Mesendoderm (in vitro differentiated cells): ENCODE data around the gene SMCO4.

Experiments used
- DNase-seq: peaks from one replicate; pipeline ENCODE4 v3.0.0; 2013
- H2AK5ac ChIP-seq: 2 replicates; pipeline ENCODE4 v1.6.1; 2013; ENCODE audit warnings: low read length, inconsistent platforms
- H2BK120ac ChIP-seq: 2 replicates; pipeline ENCODE4 v1.6.1; 2013; ENCODE audit warnings: low read depth, mild to moderate bottlenecking, low read length, moderate library complexity, mixed read lengths
- H2BK15ac ChIP-seq: replicated peaks from 2 replicates; pipeline ENCODE4 v1.6.1; 2013; ENCODE audit warnings: low read depth, mild to moderate bottlenecking, moderate library complexity
- H2BK5ac ChIP-seq: 2 replicates; pipeline ENCODE4 v1.6.1; 2013; ENCODE audit warnings: low read length, inconsistent platforms
- H3K18ac ChIP-seq: 2 replicates; pipeline ENCODE4 v1.6.1; 2013; ENCODE audit warnings: mild to moderate bottlenecking, low read length, mixed read lengths
- H3K23ac ChIP-seq: one replicate; pipeline ENCODE4 v1.6.1; 2013; ENCODE audit warnings: low read length
- H3K27ac ChIP-seq: 2 replicates; pipeline ENCODE4 v1.5.1; 2013; ENCODE audit warnings: low read depth, mild to moderate bottlenecking, inconsistent platforms, low read length, moderate library complexity
- H3K27me3 ChIP-seq: 2 replicates; pipeline ENCODE4 v1.6.1; 2013; ENCODE audit warnings: low read length, control low read depth, mild to moderate bottlenecking, inconsistent platforms; ENCODE audit not compliant: insufficient read depth, poor library complexity
- H3K36me3 ChIP-seq: 2 replicates; pipeline ENCODE4 v1.6.1; 2013; ENCODE audit warnings: low read length, inconsistent platforms; ENCODE audit not compliant: control insufficient read depth, insufficient read depth
- H3K4ac ChIP-seq: one replicate; pipeline ENCODE4 v1.6.1; 2013; ENCODE audit warnings: low read depth, mild to moderate bottlenecking, low read length, moderate library complexity
- H3K4me1 ChIP-seq: 2 replicates; pipeline ENCODE4 v1.6.1; 2013; ENCODE audit warnings: low read depth, low read length, inconsistent platforms; ENCODE audit not compliant: control insufficient read depth
- H3K4me2 ChIP-seq: 2 replicates; pipeline ENCODE4 v1.6.1; 2013; ENCODE audit warnings: low read length
- H3K4me3 ChIP-seq: 2 replicates; pipeline ENCODE4 v1.5.1; 2013; ENCODE audit warnings: mild to moderate bottlenecking, low read length
- H3K56ac ChIP-seq: one replicate; pipeline ENCODE4 v1.6.1; 2013; ENCODE audit warnings: low read length
- H3K79me1 ChIP-seq: 2 replicates; pipeline ENCODE4 v1.6.1; 2013; ENCODE audit warnings: low read length, inconsistent platforms
- H3K79me2 ChIP-seq: 2 replicates; pipeline ENCODE4 v1.6.1; 2013; ENCODE audit warnings: mild to moderate bottlenecking, low read length; ENCODE audit not compliant: control insufficient read depth, insufficient read depth
- H3K9ac ChIP-seq: 2 replicates; pipeline ENCODE4 v1.6.1; 2013; ENCODE audit warnings: low read length, inconsistent platforms
- H4K5ac ChIP-seq: one replicate; pipeline ENCODE4 v1.6.1; 2013; ENCODE audit warnings: low read length
- H4K8ac ChIP-seq: one replicate; pipeline ENCODE4 v1.6.1; 2013; ENCODE audit warnings: low read depth, mild to moderate bottlenecking, control low read depth, low read length, moderate library complexity
- WGBS: extraction: QIAGEN DNeasy Blood & Tissue Kit; methylation state at CpG from one replicate; pipeline ENCODE4 v1.1.7; 2013; ENCODE audit warnings: low lambda C conversion rate, missing lambda C conversion rate; ENCODE audit not compliant: insufficient coverage; ENCODE audit errors: extremely low coverage; 5-methylcytosine and 5-hydroxymethylcytosine counted together

Gene SMCO4

GRCh38 chr11:93526346-93526633, 16.9 kb downstream of the SMCO4 start:
- Histone ChIP-seq H2BK120ac (no peak overlapping the region), H3K4me3 (no peak overlapping the region), H3K79me1 (peaks cover 42% of the 10 kb centered on the region), H3K36me3 (no peaks in the 10 kb centered on the region), H3K23ac (no peak overlapping the region), H4K5ac (no peak overlapping the region), H2BK15ac (no peak overlapping the region), H3K79me2 (peaks cover 29% of the 10 kb centered on the region), H3K4ac (no peak overlapping the region), H2BK5ac (no peak overlapping the region), H4K8ac (no peak overlapping the region), H3K9ac (no peak overlapping the region), H3K4me2 (no peak overlapping the region), H3K4me1 (peaks cover 18% of the 10 kb centered on the region), H3K27me3 (no peaks in the 10 kb centered on the region), H3K18ac (no peak overlapping the region), H3K56ac (no peak overlapping the region), H3K27ac (no peak overlapping the region), H2AK5ac (no peak overlapping the region)
- WGBS = no CpG with 5 or more reads among the region's 3 CpGs
- no peak for DNase-seq

DNA sequence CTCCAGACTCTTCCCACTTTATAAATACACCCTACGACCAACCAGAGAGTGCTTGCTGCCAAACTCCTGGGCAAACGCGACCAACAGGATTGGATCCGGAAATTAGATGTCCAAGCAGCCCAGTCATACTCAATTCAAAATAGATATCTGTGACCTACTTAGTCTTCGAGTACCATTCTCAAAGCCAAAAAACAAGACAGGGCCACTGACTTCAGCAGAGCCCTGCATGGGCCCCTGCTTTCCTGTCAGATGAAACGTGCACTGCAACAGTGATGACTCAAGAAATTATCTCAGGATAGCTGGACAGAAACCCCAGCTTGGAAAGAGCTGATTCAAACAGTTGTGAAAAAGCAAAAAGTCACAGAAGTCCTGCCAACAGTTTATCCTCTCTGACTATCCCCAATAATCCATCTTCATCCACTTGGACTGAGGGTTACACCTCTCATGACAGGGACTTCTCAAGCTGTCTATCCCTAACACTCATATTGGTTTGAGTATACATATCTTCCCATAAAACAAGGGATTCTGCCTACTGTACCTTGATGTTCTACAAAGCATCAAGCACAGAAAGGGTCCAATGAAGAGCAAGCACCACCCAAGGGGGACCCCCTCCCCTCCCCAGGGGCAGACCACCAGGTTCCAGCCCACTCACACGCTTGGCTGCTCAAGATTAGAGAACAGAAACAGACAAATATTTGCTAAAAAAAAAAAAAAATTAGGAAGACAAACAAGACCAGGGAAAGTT, 17.4 kb downstream of the SMCO4 start:
- no peak overlapping the region for H3K4me3 ChIP-seq
- H3K4ac ChIP-seq = no peak overlapping the region
- H3K56ac ChIP-seq = no peak overlapping the region
- H3K27me3 ChIP-seq = no peaks in the 10 kb centered on the region
- no peak overlapping the region for H4K8ac ChIP-seq
- peaks cover 29% of the 10 kb centered on the region for H3K79me2 ChIP-seq
- no peak overlapping the region for H3K9ac ChIP-seq
- H2BK120ac ChIP-seq = no peak overlapping the region
- no peak overlapping the region for H3K18ac ChIP-seq
- H2AK5ac ChIP-seq = no peak overlapping the region
- no peak overlapping the region for H3K4me2 ChIP-seq
- H4K5ac ChIP-seq = no peak overlapping the region
- H3K4me1 ChIP-seq = peaks cover 16% of the 10 kb centered on the region
- H3K23ac ChIP-seq = no peak overlapping the region
- H3K36me3 ChIP-seq = no peaks in the 10 kb centered on the region
- H2BK5ac ChIP-seq = no peak overlapping the region
- no CpG with 5 or more reads among the region's 7 CpGs for WGBS
- H3K79me1 ChIP-seq = peaks cover 40% of the 10 kb centered on the region
- no peak overlapping the region for H2BK15ac ChIP-seq
- DNase-seq = no peak
- H3K27ac ChIP-seq = no peak overlapping the region

GRCh38 chr11:93524858-93525257, 18.3 kb downstream of the SMCO4 start:
- no peak overlapping the region for H2BK120ac ChIP-seq
- no peak overlapping the region for H2BK15ac ChIP-seq
- DNase-seq = no peak
- no peaks in the 10 kb centered on the region for H3K36me3 ChIP-seq
- no peak overlapping the region for H4K5ac ChIP-seq
- no peak overlapping the region for H3K56ac ChIP-seq
- H3K4me1 ChIP-seq = peaks cover 8% of the 10 kb centered on the region
- H3K27ac ChIP-seq = no peak overlapping the region
- H2BK5ac ChIP-seq = no peak overlapping the region
- no peak overlapping the region for H3K9ac ChIP-seq
- no peak overlapping the region for H3K4me3 ChIP-seq
- no CpG with 5 or more reads among the region's 2 CpGs for WGBS
- no peak overlapping the region for H3K4ac ChIP-seq
- peaks cover 37% of the 10 kb centered on the region for H3K79me1 ChIP-seq
- no peak overlapping the region for H3K4me2 ChIP-seq
- no peak overlapping the region for H2AK5ac ChIP-seq
- H3K27me3 ChIP-seq = no peaks in the 10 kb centered on the region
- H3K23ac ChIP-seq = no peak overlapping the region
- H3K18ac ChIP-seq = no peak overlapping the region
- H4K8ac ChIP-seq = no peak overlapping the region
- H3K79me2 ChIP-seq = peaks cover 22% of the 10 kb centered on the region

DNA sequence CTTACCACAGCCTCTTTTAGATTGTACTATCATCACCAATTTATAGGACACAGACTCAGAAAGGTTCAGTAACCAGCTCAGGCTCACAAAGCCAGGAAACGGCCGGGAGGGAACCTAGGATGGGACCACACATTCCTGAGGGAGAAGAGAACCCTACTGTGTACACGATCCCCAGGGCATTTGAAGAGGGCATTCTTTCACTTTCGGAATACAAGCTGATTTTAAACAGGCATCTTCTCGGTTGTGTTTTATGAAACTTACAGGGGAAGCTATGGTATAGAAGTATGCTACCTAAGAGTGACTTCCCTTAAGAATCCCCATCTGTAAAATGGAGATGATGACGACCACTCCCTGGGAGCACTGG, 19.0 kb downstream of the SMCO4 start:
- H3K4me1 ChIP-seq = peaks cover 8% of the 10 kb centered on the region
- no CpG with 5 or more reads among the region's 6 CpGs for WGBS
- H3K36me3 ChIP-seq = no peaks in the 10 kb centered on the region

GRCh38 chr11:93520726-93521509, 22.3 kb downstream of the SMCO4 start:
- peaks cover 7% of the 10 kb centered on the region for H3K79me2 ChIP-seq
- no peak for DNase-seq
- no CpG with 5 or more reads among the region's 5 CpGs for WGBS

More for the DNA sequence above, 19.0 kb downstream of the SMCO4 start:
- no peaks in the 10 kb centered on the region for H3K27me3 ChIP-seq
- H3K9ac ChIP-seq = no peak overlapping the region
- no peak overlapping the region for H3K56ac ChIP-seq
- H3K23ac ChIP-seq = peak overlapping the region; percentile 60
- no peak overlapping the region for H3K27ac ChIP-seq
- H2BK120ac ChIP-seq = no peak overlapping the region
- peaks cover 22% of the 10 kb centered on the region for H3K79me2 ChIP-seq
- no peak overlapping the region for H2AK5ac ChIP-seq
- H2BK5ac ChIP-seq = no peak overlapping the region
- H3K18ac ChIP-seq = no peak overlapping the region
- H4K8ac ChIP-seq = no peak overlapping the region
- no peak overlapping the region for H3K4me2 ChIP-seq
- H2BK15ac ChIP-seq = no peak overlapping the region
- H3K4me3 ChIP-seq = no peak overlapping the region
- no peak overlapping the region for H3K4ac ChIP-seq
- no peak overlapping the region for H4K5ac ChIP-seq
- no peak for DNase-seq
- H3K79me1 ChIP-seq = peaks cover 38% of the 10 kb centered on the region

More at GRCh38 chr11:93520726-93521509, 22.3 kb downstream of the SMCO4 start:
- H3K4me2 ChIP-seq = no peak overlapping the region
- no peaks in the 10 kb centered on the region for H3K27me3 ChIP-seq
- no peak overlapping the region for H3K9ac ChIP-seq
- H3K27ac ChIP-seq = no peak overlapping the region
- no peak overlapping the region for H3K4me3 ChIP-seq
- H2BK120ac ChIP-seq = no peak overlapping the region
- H3K56ac ChIP-seq = no peak overlapping the region
- no peak overlapping the region for H3K4ac ChIP-seq
- H2BK5ac ChIP-seq = no peak overlapping the region
- H4K5ac ChIP-seq = no peak overlapping the region
- H3K4me1 ChIP-seq = peaks cover 8% of the 10 kb centered on the region
- H3K36me3 ChIP-seq = no peaks in the 10 kb centered on the region
- no peak overlapping the region for H3K23ac ChIP-seq
- H2AK5ac ChIP-seq = no peak overlapping the region
- H3K18ac ChIP-seq = no peak overlapping the region
- H3K79me1 ChIP-seq = peaks cover 24% of the 10 kb centered on the region
- H4K8ac ChIP-seq = no peak overlapping the region
- H2BK15ac ChIP-seq = no peak overlapping the region
